ENCODE results near the gene EIF4A3.
A peak's percentile ranks its signal among the peaks of the same experiment; 100 is the strongest.

Gene EIF4A3

GRCh38 chr17:80123791-80124190 is 23.1 kb downstream of the EIF4A3 start:
- 84% methylated on average over 15 of the region's 15 CpGs for WGBS
- Histone ChIP-seq H2BK5ac (ENCODE audit: low read depth, low read length, poor library complexity, severe bottlenecking) (no peak overlapping the region), H3K36me3 (ENCODE audit: control insufficient read depth in 1 of 2, insufficient read depth in 2 of 2, low read depth in 1 of 2, low read length in 2 of 2) (peaks cover 0 to under 1% of the 10 kb centered on the region in 2 experiments), H2BK12ac (ENCODE audit: low read length in 2 of 2) (no peak overlapping the region), H3K9ac (ENCODE audit: low read length) (no peak overlapping the region), H3K27me3 (ENCODE audit: control insufficient read depth in 1 of 2, insufficient read depth in 1 of 2, low read length in 2 of 2) (peaks cover 0 to 4% of the 10 kb centered on the region in 2 experiments), H3K23ac (ENCODE audit: low read length in 2 of 2) (no peak overlapping the region), H2BK120ac (ENCODE audit: low read depth, low read length) (no peak overlapping the region), H3K4ac (ENCODE audit: low read depth in 1 of 2, low read length in 2 of 2) (no peak overlapping the region), H3K27ac (ENCODE audit: low read length, poor library complexity, severe bottlenecking) (no peak overlapping the region), H3K18ac (ENCODE audit: low read depth in 1 of 2, low read length in 2 of 2) (no peak overlapping the region), H4K91ac (ENCODE audit: low read length) (no peak overlapping the region), H3K4me1 (ENCODE audit: control insufficient read depth, insufficient read depth, low read depth, low read length) (peaks cover 8% of the 10 kb centered on the region), H3K79me1 (replicated peaks; ENCODE audit: low read length, poor library complexity, severe bottlenecking) (no peaks in the 10 kb centered on the region), H3K4me3 (ENCODE audit: insufficient read depth in 1 of 2, low read depth in 1 of 2, low read length in 2 of 2) (no peak overlapping the region), H3K9me3 (ENCODE audit: control insufficient read depth, low read length) (no peaks in the 10 kb centered on the region), H2BK15ac (ENCODE audit: low read depth, poor library complexity, severe bottlenecking) (no peak overlapping the region), H2AFZ (ENCODE audit: low read depth, low read length) (no peak overlapping the region), H3K4me2 (ENCODE audit: low read length, poor library complexity, severe bottlenecking) (no peak overlapping the region), H2AK5ac (ENCODE audit: low read length, severe bottlenecking) (no peak overlapping the region), H4K8ac (ENCODE audit: low read length) (no peak overlapping the region), H3K14ac (ENCODE audit: low read length in 2 of 2) (no peak overlapping the region)
- DNase-seq: no peak

- no peak overlapping the region for H3K4me3 ChIP-seq (ENCODE audit: insufficient read depth in 1 of 2, low read depth in 1 of 2, low read length in 2 of 2)
- no peak overlapping the region for H3K14ac ChIP-seq (ENCODE audit: low read length in 2 of 2)
- no peak overlapping the region for H2BK5ac ChIP-seq (ENCODE audit: low read depth, low read length, poor library complexity, severe bottlenecking)
- no peak overlapping the region for H4K8ac ChIP-seq (ENCODE audit: low read length)
- H3K9ac ChIP-seq (ENCODE audit: low read length): no peak overlapping the region
- H3K4ac ChIP-seq (ENCODE audit: low read depth in 1 of 2, low read length in 2 of 2): no peak overlapping the region
- DNase-seq: no peak
- peaks cover 9% of the 10 kb centered on the region for H3K4me1 ChIP-seq (ENCODE audit: control insufficient read depth, insufficient read depth, low read depth, low read length)
- peaks cover 0 to 6% of the 10 kb centered on the region in 2 experiments for H3K36me3 ChIP-seq (ENCODE audit: control insufficient read depth in 1 of 2, insufficient read depth in 2 of 2, low read depth in 1 of 2, low read length in 2 of 2)
- H2AK5ac ChIP-seq (ENCODE audit: low read length, severe bottlenecking): no peak overlapping the region
- H2BK15ac ChIP-seq (ENCODE audit: low read depth, poor library complexity, severe bottlenecking): no peak overlapping the region
- no peaks in the 10 kb centered on the region for H3K79me1 ChIP-seq (replicated peaks; ENCODE audit: low read length, poor library complexity, severe bottlenecking)
- no peaks in the 10 kb centered on the region for H3K9me3 ChIP-seq (ENCODE audit: control insufficient read depth, low read length)
- H2AFZ ChIP-seq (ENCODE audit: low read depth, low read length): no peak overlapping the region
- peaks cover 3 to 4% of the 10 kb centered on the region in 2 experiments for H3K27me3 ChIP-seq (ENCODE audit: control insufficient read depth in 1 of 2, insufficient read depth in 1 of 2, low read length in 2 of 2)
- 92% methylated on average over 5 of the region's 6 CpGs for WGBS
- H3K18ac ChIP-seq (ENCODE audit: low read depth in 1 of 2, low read length in 2 of 2): no peak overlapping the region
- no peak overlapping the region for H3K23ac ChIP-seq (ENCODE audit: low read length in 2 of 2)
- H2BK120ac ChIP-seq (ENCODE audit: low read depth, low read length): no peak overlapping the region
- no peak overlapping the region for H3K4me2 ChIP-seq (ENCODE audit: low read length, poor library complexity, severe bottlenecking)
- H3K27ac ChIP-seq (ENCODE audit: low read length, poor library complexity, severe bottlenecking): no peak overlapping the region
- H2BK12ac ChIP-seq (ENCODE audit: low read length in 2 of 2): no peak overlapping the region
- H4K91ac ChIP-seq (ENCODE audit: low read length): no peak overlapping the region
Observed at GRCh38 chr17:80122926-80123505, 23.9 kb downstream of the EIF4A3 start.

GRCh38 chr17:80122026-80122575 is 24.8 kb downstream of the EIF4A3 start:
- H3K27ac ChIP-seq (ENCODE audit: low read length, poor library complexity, severe bottlenecking): no peak overlapping the region
- 91% methylated on average over 17 of the region's 17 CpGs for WGBS
- H3K14ac ChIP-seq (ENCODE audit: low read length in 2 of 2): peak overlapping the region in 1 of 2 experiments; percentile 22
- H3K79me1 ChIP-seq (replicated peaks; ENCODE audit: low read length, poor library complexity, severe bottlenecking): no peaks in the 10 kb centered on the region
- peaks cover 0 to 3% of the 10 kb centered on the region in 2 experiments for H3K27me3 ChIP-seq (ENCODE audit: control insufficient read depth in 1 of 2, insufficient read depth in 1 of 2, low read length in 2 of 2)
- peaks cover 12% of the 10 kb centered on the region for H3K4me1 ChIP-seq (ENCODE audit: control insufficient read depth, insufficient read depth, low read depth, low read length)
- no peak overlapping the region for H2BK15ac ChIP-seq (ENCODE audit: low read depth, poor library complexity, severe bottlenecking)
- H3K4me3 ChIP-seq (ENCODE audit: insufficient read depth in 1 of 2, low read depth in 1 of 2, low read length in 2 of 2): no peak overlapping the region
- no peak overlapping the region for H2AFZ ChIP-seq (ENCODE audit: low read depth, low read length)
- H3K9ac ChIP-seq (ENCODE audit: low read length): no peak overlapping the region
- no peak overlapping the region for H4K8ac ChIP-seq (ENCODE audit: low read length)
- DNase-seq: no peak
- H3K23ac ChIP-seq (ENCODE audit: low read length in 2 of 2): no peak overlapping the region
- H2BK12ac ChIP-seq (ENCODE audit: low read length in 2 of 2): no peak overlapping the region
- no peak overlapping the region for H3K18ac ChIP-seq (ENCODE audit: low read depth in 1 of 2, low read length in 2 of 2)
- no peaks in the 10 kb centered on the region for H3K9me3 ChIP-seq (ENCODE audit: control insufficient read depth, low read length)
- H4K91ac ChIP-seq (ENCODE audit: low read length): no peak overlapping the region
- H2BK120ac ChIP-seq (ENCODE audit: low read depth, low read length): no peak overlapping the region
- H3K4me2 ChIP-seq (ENCODE audit: low read length, poor library complexity, severe bottlenecking): no peak overlapping the region
- H2BK5ac ChIP-seq (ENCODE audit: low read depth, low read length, poor library complexity, severe bottlenecking): no peak overlapping the region
- no peak overlapping the region for H3K4ac ChIP-seq (ENCODE audit: low read depth in 1 of 2, low read length in 2 of 2)
- no peak overlapping the region for H2AK5ac ChIP-seq (ENCODE audit: low read length, severe bottlenecking)
- H3K36me3 ChIP-seq (ENCODE audit: control insufficient read depth in 1 of 2, insufficient read depth in 2 of 2, low read depth in 1 of 2, low read length in 2 of 2): peaks cover 4 to 6% of the 10 kb centered on the region in 2 experiments

- Histone ChIP-seq H3K4me2 (ENCODE audit: low read length, poor library complexity, severe bottlenecking) (no peak overlapping the region), H3K9ac (ENCODE audit: low read length) (no peak overlapping the region), H2BK120ac (ENCODE audit: low read depth, low read length) (no peak overlapping the region), H2BK12ac (ENCODE audit: low read length in 2 of 2) (no peak overlapping the region), H3K4me3 (ENCODE audit: insufficient read depth in 1 of 2, low read depth in 1 of 2, low read length in 2 of 2) (no peak overlapping the region), H3K27ac (ENCODE audit: low read length, poor library complexity, severe bottlenecking) (no peak overlapping the region), H3K23ac (ENCODE audit: low read length in 2 of 2) (no peak overlapping the region), H3K4ac (ENCODE audit: low read depth in 1 of 2, low read length in 2 of 2) (no peak overlapping the region), H2AFZ (ENCODE audit: low read depth, low read length) (no peak overlapping the region), H3K14ac (ENCODE audit: low read length in 2 of 2) (no peak overlapping the region), H3K27me3 (ENCODE audit: control insufficient read depth in 1 of 2, insufficient read depth in 1 of 2, low read length in 2 of 2) (peaks cover 0 to 3% of the 10 kb centered on the region in 2 experiments), H4K8ac (ENCODE audit: low read length) (no peak overlapping the region), H2BK15ac (ENCODE audit: low read depth, poor library complexity, severe bottlenecking) (no peak overlapping the region), H2BK5ac (ENCODE audit: low read depth, low read length, poor library complexity, severe bottlenecking) (no peak overlapping the region), H3K9me3 (ENCODE audit: control insufficient read depth, low read length) (no peaks in the 10 kb centered on the region), H2AK5ac (ENCODE audit: low read length, severe bottlenecking) (no peak overlapping the region), H3K4me1 (ENCODE audit: control insufficient read depth, insufficient read depth, low read depth, low read length) (peaks cover 18% of the 10 kb centered on the region), H3K18ac (ENCODE audit: low read depth in 1 of 2, low read length in 2 of 2) (no peak overlapping the region), H3K36me3 (ENCODE audit: control insufficient read depth in 1 of 2, insufficient read depth in 2 of 2, low read depth in 1 of 2, low read length in 2 of 2) (peaks cover 5 to 6% of the 10 kb centered on the region in 2 experiments), H4K91ac (ENCODE audit: low read length) (no peak overlapping the region), H3K79me1 (replicated peaks; ENCODE audit: low read length, poor library complexity, severe bottlenecking) (no peaks in the 10 kb centered on the region)
- no peak for DNase-seq
- WGBS: 95% methylated on average over 9 of the region's 9 CpGs
Observed at GRCh38 chr17:80119839-80120238, 27.1 kb downstream of the EIF4A3 start.
